Measurements from ENCODE around the gene PRR14.

DNA sequence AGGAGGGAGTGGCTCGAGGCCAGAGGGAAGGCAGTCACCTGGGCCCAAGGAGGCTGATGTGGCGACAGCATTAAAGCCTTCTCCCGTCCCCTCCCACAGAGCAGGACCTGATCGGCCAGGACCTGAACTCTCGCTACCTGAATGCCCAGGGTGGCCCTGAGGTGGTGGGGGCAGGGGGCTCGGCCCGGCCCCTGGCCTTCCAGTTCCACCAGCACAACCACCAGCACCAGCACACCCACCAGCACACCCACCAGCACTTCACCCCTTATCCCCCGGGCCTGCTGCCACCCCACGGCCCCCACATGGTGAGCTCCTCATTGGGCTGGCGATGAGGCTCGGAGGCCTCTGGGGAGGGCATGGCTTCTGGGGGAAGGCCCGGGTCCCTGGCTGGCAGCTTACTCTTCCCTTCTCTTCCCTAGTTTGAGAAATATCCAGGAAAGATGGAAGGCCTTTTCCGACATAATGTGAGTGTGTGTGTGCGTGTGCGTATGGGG lies 13.9 kb downstream of the PRR14 start:
- TF ChIP-seq, protein P1, sequence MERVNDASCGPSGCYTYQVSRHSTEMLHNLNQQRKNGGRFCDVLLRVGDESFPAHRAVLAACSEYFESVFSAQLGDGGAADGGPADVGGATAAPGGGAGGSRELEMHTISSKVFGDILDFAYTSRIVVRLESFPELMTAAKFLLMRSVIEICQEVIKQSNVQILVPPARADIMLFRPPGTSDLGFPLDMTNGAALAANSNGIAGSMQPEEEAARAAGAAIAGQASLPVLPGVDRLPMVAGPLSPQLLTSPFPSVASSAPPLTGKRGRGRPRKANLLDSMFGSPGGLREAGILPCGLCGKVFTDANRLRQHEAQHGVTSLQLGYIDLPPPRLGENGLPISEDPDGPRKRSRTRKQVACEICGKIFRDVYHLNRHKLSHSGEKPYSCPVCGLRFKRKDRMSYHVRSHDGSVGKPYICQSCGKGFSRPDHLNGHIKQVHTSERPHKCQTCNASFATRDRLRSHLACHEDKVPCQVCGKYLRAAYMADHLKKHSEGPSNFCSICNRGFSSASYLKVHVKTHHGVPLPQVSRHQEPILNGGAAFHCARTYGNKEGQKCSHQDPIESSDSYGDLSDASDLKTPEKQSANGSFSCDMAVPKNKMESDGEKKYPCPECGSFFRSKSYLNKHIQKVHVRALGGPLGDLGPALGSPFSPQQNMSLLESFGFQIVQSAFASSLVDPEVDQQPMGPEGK (CRISPR knock-in tag; IDR thresholded peaks at IDR 0.05; ENCODE audit: borderline replicate concordance) = no peak
- TF ChIP-seq ISL1 (CRISPR knock-in tag; IDR thresholded peaks at IDR 0.05) (no peak), CSRNP3 (CRISPR knock-in tag; IDR thresholded peaks at IDR 0.05) (no peak), ARNTL (CRISPR knock-in tag; IDR thresholded peaks at IDR 0.05; ENCODE audit: borderline replicate concordance, low read depth) (no peak), SNAI2 (CRISPR knock-in tag; IDR thresholded peaks at IDR 0.05) (no peak), BACH2 (CRISPR knock-in tag; IDR thresholded peaks at IDR 0.05; ENCODE audit: borderline replicate concordance) (no peak)
- TF ChIP-seq, protein P2, sequence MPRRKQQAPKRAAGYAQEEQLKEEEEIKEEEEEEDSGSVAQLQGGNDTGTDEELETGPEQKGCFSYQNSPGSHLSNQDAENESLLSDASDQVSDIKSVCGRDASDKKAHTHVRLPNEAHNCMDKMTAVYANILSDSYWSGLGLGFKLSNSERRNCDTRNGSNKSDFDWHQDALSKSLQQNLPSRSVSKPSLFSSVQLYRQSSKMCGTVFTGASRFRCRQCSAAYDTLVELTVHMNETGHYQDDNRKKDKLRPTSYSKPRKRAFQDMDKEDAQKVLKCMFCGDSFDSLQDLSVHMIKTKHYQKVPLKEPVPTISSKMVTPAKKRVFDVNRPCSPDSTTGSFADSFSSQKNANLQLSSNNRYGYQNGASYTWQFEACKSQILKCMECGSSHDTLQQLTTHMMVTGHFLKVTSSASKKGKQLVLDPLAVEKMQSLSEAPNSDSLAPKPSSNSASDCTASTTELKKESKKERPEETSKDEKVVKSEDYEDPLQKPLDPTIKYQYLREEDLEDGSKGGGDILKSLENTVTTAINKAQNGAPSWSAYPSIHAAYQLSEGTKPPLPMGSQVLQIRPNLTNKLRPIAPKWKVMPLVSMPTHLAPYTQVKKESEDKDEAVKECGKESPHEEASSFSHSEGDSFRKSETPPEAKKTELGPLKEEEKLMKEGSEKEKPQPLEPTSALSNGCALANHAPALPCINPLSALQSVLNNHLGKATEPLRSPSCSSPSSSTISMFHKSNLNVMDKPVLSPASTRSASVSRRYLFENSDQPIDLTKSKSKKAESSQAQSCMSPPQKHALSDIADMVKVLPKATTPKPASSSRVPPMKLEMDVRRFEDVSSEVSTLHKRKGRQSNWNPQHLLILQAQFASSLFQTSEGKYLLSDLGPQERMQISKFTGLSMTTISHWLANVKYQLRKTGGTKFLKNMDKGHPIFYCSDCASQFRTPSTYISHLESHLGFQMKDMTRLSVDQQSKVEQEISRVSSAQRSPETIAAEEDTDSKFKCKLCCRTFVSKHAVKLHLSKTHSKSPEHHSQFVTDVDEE (CRISPR knock-in tag; IDR thresholded peaks at IDR 0.05) = no peak
- TF ChIP-seq, protein P3, sequence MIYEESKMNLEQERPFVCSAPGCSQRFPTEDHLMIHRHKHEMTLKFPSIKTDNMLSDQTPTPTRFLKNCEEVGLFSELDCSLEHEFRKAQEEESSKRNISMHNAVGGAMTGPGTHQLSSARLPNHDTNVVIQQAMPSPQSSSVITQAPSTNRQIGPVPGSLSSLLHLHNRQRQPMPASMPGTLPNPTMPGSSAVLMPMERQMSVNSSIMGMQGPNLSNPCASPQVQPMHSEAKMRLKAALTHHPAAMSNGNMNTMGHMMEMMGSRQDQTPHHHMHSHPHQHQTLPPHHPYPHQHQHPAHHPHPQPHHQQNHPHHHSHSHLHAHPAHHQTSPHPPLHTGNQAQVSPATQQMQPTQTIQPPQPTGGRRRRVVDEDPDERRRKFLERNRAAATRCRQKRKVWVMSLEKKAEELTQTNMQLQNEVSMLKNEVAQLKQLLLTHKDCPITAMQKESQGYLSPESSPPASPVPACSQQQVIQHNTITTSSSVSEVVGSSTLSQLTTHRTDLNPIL (CRISPR knock-in tag; IDR thresholded peaks at IDR 0.05; ENCODE audit: low read depth) = no peak

Data from SK-N-SH treated with all-trans-retinoic acid at 6 μM for 48 hours (cell line).